CD4-positive, CD25-positive, alpha-beta regulatory T cell (primary cell): ENCODE results near the gene INSIG1. TPM values are rescaled to one million over a fixed set of nuclear protein-coding genes. Genes with fewer than 3 reads are reported as not detected.

Experiments used
- ATAC-seq, 2 donors: fragments of 150-1000 bp; cut with Tn5 transposase; one replicate each; pipeline ENCODE4 v1.10.0; 2021; ENCODE audit warnings: low read depth in 2 of 2, moderate number of reproducible peaks in 2 of 2, moderate library complexity in 1 of 2
- DNase-seq, 3 donors: peaks; one replicate each; pipeline versions ENCODE4 v3.0.0 to v3.0.0-alpha.2; 2012 to 2022; ENCODE audit warnings: mixed read lengths in 1 of 3
- H3K27ac ChIP-seq: one replicate; pipeline ENCODE4 v1.7.0; 2013; ENCODE audit warnings: mild to moderate bottlenecking, low read length; ENCODE audit not compliant: insufficient read depth, poor library complexity, severe bottlenecking
- H3K27me3 ChIP-seq: one replicate; pipeline ENCODE4 v1.7.0; 2013; ENCODE audit warnings: low read length; ENCODE audit not compliant: control insufficient read depth, insufficient read depth
- H3K36me3 ChIP-seq: one replicate; pipeline ENCODE4 v1.7.0; 2013; ENCODE audit warnings: mild to moderate bottlenecking, low read length, moderate library complexity; ENCODE audit not compliant: control insufficient read depth, insufficient read depth
- H3K4me1 ChIP-seq: 2 replicates; pipeline ENCODE4 v1.7.0; 2013; ENCODE audit warnings: mild to moderate bottlenecking, low read length; ENCODE audit not compliant: insufficient read depth, control insufficient read depth, poor library complexity, severe bottlenecking
- H3K4me3 ChIP-seq: one replicate; pipeline ENCODE4 v1.7.0; 2013; ENCODE audit warnings: low read depth, mild to moderate bottlenecking, low read length, moderate library complexity
- H3K9me3 ChIP-seq, 2 experiments: 1 replicate in 1 of 2; 2 replicates in 1 of 2; pipeline ENCODE4 v1.7.0; 2013; ENCODE audit warnings: low read length in 2 of 2, mild to moderate bottlenecking in 1 of 2, moderate library complexity in 1 of 2; ENCODE audit not compliant: control insufficient read depth in 2 of 2
- H3K27ac Mint-ChIP-seq, 3 donors: one replicate each; pipeline ENCODE4 v1.8.0; 2020 to 2022; ENCODE audit warnings: mild to moderate bottlenecking in 3 of 3, mixed read lengths in 3 of 3, moderate library complexity in 2 of 3
- H3K27me3 Mint-ChIP-seq: one replicate; pipeline ENCODE4 v1.8.0; 2022; ENCODE audit warnings: mild to moderate bottlenecking, mixed read lengths
- H3K36me3 Mint-ChIP-seq: one replicate; pipeline ENCODE4 v1.8.0; 2020; ENCODE audit warnings: mixed read lengths
- H3K4me1 Mint-ChIP-seq, 4 donors: one replicate each; pipeline ENCODE4 v1.8.0; 2020 to 2022; ENCODE audit warnings: mixed read lengths in 4 of 4, mild to moderate bottlenecking in 1 of 4
- H3K4me3 Mint-ChIP-seq, 4 donors: one replicate each; pipeline ENCODE4 v1.8.0; 2020 to 2022; ENCODE audit warnings: mild to moderate bottlenecking in 4 of 4, mixed read lengths in 4 of 4, moderate library complexity in 3 of 4
- H3K9me3 Mint-ChIP-seq, 7 donors: one replicate each; pipeline ENCODE4 v1.8.0; 2020 to 2022; ENCODE audit warnings: mixed read lengths in 7 of 7, mild to moderate bottlenecking in 3 of 7, moderate library complexity in 2 of 7
- polyA plus RNA-seq, 4 donors: library from polyadenylated mRNA; unstranded; fragments of 300-500 nt; fragmentation: Illumina TruSeq; gene quantifications; one replicate each; pipeline ENCODE4 v1.2.3, GENCODE V29; 2021
- total RNA-seq: library from RNA; stranded (reverse); gene quantifications from one replicate; pipeline ENCODE4 v1.2.3, GENCODE V29; 2022

INSIG1 gene
- total RNA-seq = 66.5 TPM
- 10 to 100 TPM; 38.4 to 66.1 (median 55.4) TPM for polyA plus RNA-seq

GRCh38 chr7:155297517-155298287, at the start of gene INSIG1:
TSS of gene INSIG1 (plus strand) at chr7:155297878. CDS start at chr7:155298286, 408 bp downstream.
- Mint-ChIP-seq H3K27me3 (peaks cover 4% of the 10 kb centered on the region), H3K4me1 (peaks cover 27 to 44% (median 35%) of the 10 kb centered on the region in 4 donors), H3K4me3 (peak within 1 kb of the TSS; percentile 93 to 98 (median 95)), H3K36me3 (peaks cover 10% of the 10 kb centered on the region), H3K9me3 (peaks cover 0 to under 1% (median 0%) of the 10 kb centered on the region in 7 donors), H3K27ac (peak within 1 kb of the TSS; percentile 95 to 97 (median 95))
- H3K4me1 ChIP-seq = peaks cover 50% of the 10 kb centered on the region
- ATAC-seq (peak; percentile 55 to 59), DNase-seq (peak; percentile 86 to 93 (median 92))
- H3K27me3 ChIP-seq = no peaks in the 10 kb centered on the region
- peak within 1 kb of the TSS; percentile 94 for H3K27ac ChIP-seq
- peaks cover 7% of the 10 kb centered on the region for H3K36me3 ChIP-seq
- peak within 1 kb of the TSS; percentile 83 for H3K4me3 ChIP-seq
- H3K9me3 ChIP-seq = no peaks in the 10 kb centered on the region

GRCh38 chr7:155248366-155248756, 49.3 kb upstream of the INSIG1 start:
- DNase-seq (no peak), ATAC-seq (no peak)
- H3K27me3 ChIP-seq = no peaks in the 10 kb centered on the region
- H3K36me3 Mint-ChIP-seq = no peaks in the 10 kb centered on the region
- H3K4me3 ChIP-seq = no peak overlapping the region
- H3K27me3 Mint-ChIP-seq = peaks cover 7% of the 10 kb centered on the region
- H3K27ac Mint-ChIP-seq = no peak overlapping the region
- no peaks in the 10 kb centered on the region for H3K4me1 ChIP-seq
- H3K27ac ChIP-seq = no peak overlapping the region
- no peaks in the 10 kb centered on the region for H3K36me3 ChIP-seq
- no peaks in the 10 kb centered on the region for H3K4me1 Mint-ChIP-seq
- H3K9me3 ChIP-seq = no peaks in the 10 kb centered on the region
- no peak overlapping the region for H3K4me3 Mint-ChIP-seq
- H3K9me3 Mint-ChIP-seq = peaks cover 0 to 3% (median 0%) of the 10 kb centered on the region in 7 donors

- H3K9me3 ChIP-seq = no peaks in the 10 kb centered on the region
- H3K27me3 ChIP-seq = no peaks in the 10 kb centered on the region
- DNase-seq (no peak), ATAC-seq (no peak)
- Mint-ChIP-seq H3K27me3 (peaks cover 17% of the 10 kb centered on the region), H3K4me1 (peaks cover 0 to under 1% (median 0%) of the 10 kb centered on the region in 4 donors), H3K27ac (no peak overlapping the region), H3K36me3 (no peaks in the 10 kb centered on the region), H3K4me3 (no peak overlapping the region), H3K9me3 (no peaks in the 10 kb centered on the region)
- H3K4me1 ChIP-seq = no peaks in the 10 kb centered on the region
- no peak overlapping the region for H3K4me3 ChIP-seq
- no peak overlapping the region for H3K27ac ChIP-seq
- H3K36me3 ChIP-seq = no peaks in the 10 kb centered on the region
These were observed 45.8 kb upstream of the INSIG1 start for GRCh38 chr7:155251831-155252230.

GRCh38 chr7:155252444-155252887, 45.2 kb upstream of the INSIG1 start:
- peaks cover 0 to 4% (median under 1%) of the 10 kb centered on the region in 4 donors for H3K4me1 Mint-ChIP-seq
- peaks cover 21% of the 10 kb centered on the region for H3K27me3 Mint-ChIP-seq
- ATAC-seq = no peak
- no peak overlapping the region for H3K4me3 Mint-ChIP-seq
- Histone ChIP-seq H3K4me1 (no peaks in the 10 kb centered on the region), H3K4me3 (no peak overlapping the region), H3K27me3 (no peaks in the 10 kb centered on the region), H3K9me3 (no peaks in the 10 kb centered on the region), H3K36me3 (no peaks in the 10 kb centered on the region), H3K27ac (no peak overlapping the region)
- no peak for DNase-seq
- H3K36me3 Mint-ChIP-seq = no peaks in the 10 kb centered on the region
- peak overlapping the region in 1 of 3 donors; percentile 60 for H3K27ac Mint-ChIP-seq
- H3K9me3 Mint-ChIP-seq = no peaks in the 10 kb centered on the region

GRCh38 chr7:155252892-155253501, 44.7 kb upstream of the INSIG1 start:
- peaks cover 0 to 4% (median under 1%) of the 10 kb centered on the region in 4 donors for H3K4me1 Mint-ChIP-seq
- no peak for DNase-seq

GRCh38 chr7:155254018-155254417, 43.7 kb upstream of the INSIG1 start:
- no peaks in the 10 kb centered on the region for H3K36me3 Mint-ChIP-seq
- no peaks in the 10 kb centered on the region for H3K9me3 Mint-ChIP-seq
- peaks cover 21% of the 10 kb centered on the region for H3K27me3 Mint-ChIP-seq
- peaks cover 0 to 4% (median under 1%) of the 10 kb centered on the region in 4 donors for H3K4me1 Mint-ChIP-seq
- Histone ChIP-seq H3K27ac (no peak overlapping the region), H3K9me3 (no peaks in the 10 kb centered on the region), H3K4me1 (no peaks in the 10 kb centered on the region), H3K36me3 (no peaks in the 10 kb centered on the region), H3K27me3 (no peaks in the 10 kb centered on the region), H3K4me3 (no peak overlapping the region)
- ATAC-seq (no peak), DNase-seq (no peak)
- peak overlapping the region in 1 of 3 donors; percentile 71 for H3K27ac Mint-ChIP-seq
- no peak overlapping the region for H3K4me3 Mint-ChIP-seq

More at GRCh38 chr7:155252892-155253501, 44.7 kb upstream of the INSIG1 start:
- peaks cover 21% of the 10 kb centered on the region for H3K27me3 Mint-ChIP-seq
- no peak overlapping the region for H3K4me3 ChIP-seq
- H3K27ac ChIP-seq = no peak overlapping the region
- no peak overlapping the region for H3K4me3 Mint-ChIP-seq
- no peaks in the 10 kb centered on the region for H3K4me1 ChIP-seq
- no peak overlapping the region for H3K27ac Mint-ChIP-seq
- H3K9me3 ChIP-seq = no peaks in the 10 kb centered on the region
- no peaks in the 10 kb centered on the region for H3K9me3 Mint-ChIP-seq
- no peaks in the 10 kb centered on the region for H3K36me3 Mint-ChIP-seq
- H3K36me3 ChIP-seq = no peaks in the 10 kb centered on the region
- H3K27me3 ChIP-seq = no peaks in the 10 kb centered on the region
- no peak for ATAC-seq

GRCh38 chr7:155255071-155255470, 42.6 kb upstream of the INSIG1 start:
- H3K9me3 Mint-ChIP-seq = no peaks in the 10 kb centered on the region
- Histone ChIP-seq H3K4me3 (no peak overlapping the region), H3K36me3 (no peaks in the 10 kb centered on the region), H3K9me3 (no peaks in the 10 kb centered on the region), H3K27ac (no peak overlapping the region), H3K27me3 (no peaks in the 10 kb centered on the region), H3K4me1 (no peaks in the 10 kb centered on the region)
- H3K36me3 Mint-ChIP-seq = no peaks in the 10 kb centered on the region
- H3K4me1 Mint-ChIP-seq = peaks cover 0 to 4% (median under 1%) of the 10 kb centered on the region in 4 donors
- H3K27me3 Mint-ChIP-seq = peaks cover 21% of the 10 kb centered on the region
- H3K27ac Mint-ChIP-seq = peak overlapping the region in 1 of 3 donors; percentile 93
- H3K4me3 Mint-ChIP-seq = no peak overlapping the region
- no peak for DNase-seq
- ATAC-seq = no peak
